Thoracic aorta (tissue), 2 donors: ENCODE measurements around the gene ICA1. TPM values are rescaled to one million over a fixed set of nuclear protein-coding genes. Genes with fewer than 3 reads are reported as not detected.

Source experiments
- ATAC-seq: fragments of 150-250 bp; one replicate; pipeline ENCODE4 v1.8.0; 2017; ENCODE audit warnings: low read depth; ENCODE audit not compliant: insufficient number of reproducible peaks, low FRiP score
- DNase-seq: peaks from one replicate; pipeline ENCODE4 v3.0.0-alpha.2; 2020; ENCODE audit warnings: low spot score
- H3K27ac ChIP-seq, 2 donors: fragments of 200-600 bp; sonication (generic); 1 replicate in 1 of 2; 2 replicates in 1 of 2; pipeline ENCODE4 v1.5.1; 2016; ENCODE audit warnings: mild to moderate bottlenecking in 2 of 2, moderate library complexity in 2 of 2
- H3K27me3 ChIP-seq: fragments of 200-600 bp; sonication (generic); replicated peaks from 2 replicates; pipeline ENCODE4 v1.6.0; 2016; ENCODE audit warnings: mild to moderate bottlenecking; ENCODE audit not compliant: insufficient read depth
- H3K36me3 ChIP-seq: fragments of 200-600 bp; sonication (generic); one replicate; pipeline ENCODE4 v1.5.1; 2016
- H3K4me1 ChIP-seq, 2 donors: fragments of 200-600 bp; sonication (generic); 1 replicate in 1 of 2; 2 replicates in 1 of 2; pipeline versions ENCODE4 v1.5.1 to v1.6.0; 2016; ENCODE audit warnings: low read depth in 2 of 2, mild to moderate bottlenecking in 1 of 2; ENCODE audit not compliant: control insufficient read depth in 1 of 2
- H3K4me3 ChIP-seq: fragments of 200-600 bp; sonication (generic); 2 replicates; pipeline ENCODE4 v1.5.1; 2016; ENCODE audit warnings: mild to moderate bottlenecking
- H3K9me3 ChIP-seq: fragments of 200-600 bp; sonication (generic); 2 replicates; pipeline ENCODE4 v1.5.1; 2016
- CTCF ChIP-seq: fragments of 200-600 bp; sonication (generic); IDR thresholded peaks from one replicate; pipeline ENCODE4 v1.5.1; 2019; ENCODE audit warnings: antibody characterized with exemption
- total RNA-seq, 2 donors: library from RNA; depleted of rRNA; stranded (reverse); fragments of >200 nt; gene quantifications; one replicate each; pipeline versions ENCODE4 v1.1.0 to v1.2.3, GENCODE V29; 2016

The ICA1 gene
- total RNA-seq, 2 donors from 2014 or later, result 6.6 to 9.9 TPM

GRCh38 chr7:8092140-8092539 is 169.8 kb downstream of the ICA1 start:
- DNase-seq, result no peak
- H3K27ac ChIP-seq, result no peak overlapping the region
- H3K36me3 ChIP-seq, result no peaks in the 10 kb centered on the region

GRCh38 chr7:8089036-8089780 is 172.8 kb downstream of the ICA1 start:
- H3K36me3 ChIP-seq, result peaks cover 6% of the 10 kb centered on the region
- no peak overlapping the region for H3K27ac ChIP-seq
- no peak for DNase-seq
- H3K4me1 ChIP-seq, result no peaks in the 10 kb centered on the region
- no peak overlapping the region for H3K4me3 ChIP-seq
- no peaks in the 10 kb centered on the region for H3K27me3 ChIP-seq
- no peak for ATAC-seq
- no peaks in the 10 kb centered on the region for H3K9me3 ChIP-seq
- TF ChIP-seq CTCF, result no peak

More at GRCh38 chr7:8092140-8092539, 169.8 kb downstream of the ICA1 start:
- H3K4me3 ChIP-seq, result no peak overlapping the region
- no peak for ATAC-seq
- no peaks in the 10 kb centered on the region for H3K27me3 ChIP-seq
- no peak for TF ChIP-seq CTCF
- H3K9me3 ChIP-seq, result no peaks in the 10 kb centered on the region
- H3K4me1 ChIP-seq, result no peaks in the 10 kb centered on the region

- Histone ChIP-seq H3K27ac (no peak overlapping the region), H3K36me3 (peaks cover 6% of the 10 kb centered on the region), H3K4me1 (no peaks in the 10 kb centered on the region), H3K9me3 (no peaks in the 10 kb centered on the region), H3K27me3 (no peaks in the 10 kb centered on the region), H3K4me3 (no peak overlapping the region)
- no peak for TF ChIP-seq CTCF
- no peak for ATAC-seq
- no peak for DNase-seq
Observed at GRCh38 chr7:8086239-8086638, 175.7 kb downstream of the ICA1 start.

GRCh38 chr7:8085420-8085819 is 176.5 kb downstream of the ICA1 start:
- DNase-seq (no peak), ATAC-seq (no peak)
- Histone ChIP-seq H3K27me3 (no peaks in the 10 kb centered on the region), H3K36me3 (peaks cover 6% of the 10 kb centered on the region), H3K27ac (no peak overlapping the region), H3K4me1 (no peaks in the 10 kb centered on the region), H3K9me3 (no peaks in the 10 kb centered on the region), H3K4me3 (no peak overlapping the region)
- TF ChIP-seq CTCF, result no peak

- DNase-seq (no peak), ATAC-seq (no peak)
- Histone ChIP-seq H3K4me3 (no peak overlapping the region), H3K4me1 (no peaks in the 10 kb centered on the region), H3K36me3 (peaks cover 6% of the 10 kb centered on the region), H3K27me3 (no peaks in the 10 kb centered on the region), H3K27ac (no peak overlapping the region), H3K9me3 (no peaks in the 10 kb centered on the region)
- TF ChIP-seq CTCF, result no peak
Observed at GRCh38 chr7:8084836-8085235, 177.1 kb downstream of the ICA1 start.
